GM23338 (cell line): ENCODE results near the gene DOCK7. TPM values are rescaled to one million over a fixed set of nuclear protein-coding genes. Genes with fewer than 3 reads are reported as not detected.

Experiments used
- ATAC-seq: fragments of 200-7000 bp; cut with Tn5 transposase; 3 replicates; pipeline ENCODE4 v1.9.1; 2020
- DNase-seq: peaks from one replicate; pipeline ENCODE4 v3.0.0-alpha.2; 2015; ENCODE audit warnings: low spot score
- H2AFZ ChIP-seq: fragments of 200-600 bp; sonication (generic); 2 replicates; pipeline ENCODE4 v1.8.0; 2016; ENCODE audit warnings: antibody characterized with exemption, mild to moderate bottlenecking, moderate library complexity
- H3F3A ChIP-seq: fragments of 200-600 bp; sonication (generic); replicated peaks from 2 replicates; pipeline ENCODE4 v1.8.0; 2017; ENCODE audit warnings: antibody characterized with exemption, mixed run types, low read depth
- H3K27ac ChIP-seq: fragments of 200-600 bp; sonication (generic); 2 replicates; pipeline ENCODE4 v1.6.1; 2016; ENCODE audit warnings: low read depth
- H3K27me3 ChIP-seq: fragments of 200-600 bp; sonication (generic); 2 replicates; pipeline ENCODE4 v1.8.0; 2016; ENCODE audit warnings: mild to moderate bottlenecking, mixed run types, moderate library complexity; ENCODE audit not compliant: insufficient read depth
- H3K36me3 ChIP-seq: fragments of 200-600 bp; sonication (generic); 2 replicates; pipeline ENCODE4 v1.8.0; 2016; ENCODE audit warnings: mild to moderate bottlenecking; ENCODE audit not compliant: insufficient read depth
- H3K4me1 ChIP-seq: fragments of 200-600 bp; sonication (generic); 2 replicates; pipeline ENCODE4 v1.8.0; 2016; ENCODE audit warnings: mild to moderate bottlenecking, moderate library complexity; ENCODE audit not compliant: insufficient read depth
- H3K4me2 ChIP-seq: fragments of 200-600 bp; sonication (generic); 2 replicates; pipeline ENCODE4 v1.7.1; 2017; ENCODE audit warnings: mixed run types
- H3K4me3 ChIP-seq: fragments of 200-600 bp; sonication (generic); 2 replicates; pipeline ENCODE4 v1.6.1; 2016; ENCODE audit warnings: mixed run types
- H3K79me2 ChIP-seq: fragments of 200-600 bp; sonication (generic); replicated peaks from 2 replicates; pipeline ENCODE4 v1.8.0; 2017; ENCODE audit warnings: mild to moderate bottlenecking; ENCODE audit not compliant: insufficient read depth
- H3K9me2 ChIP-seq: fragments of 200-600 bp; sonication (generic); 2 replicates; pipeline ENCODE4 v1.8.0; 2017; ENCODE audit not compliant: insufficient read depth
- H4K20me1 ChIP-seq: fragments of 200-600 bp; sonication (generic); replicated peaks from 2 replicates; pipeline ENCODE4 v1.8.0; 2017; ENCODE audit warnings: mild to moderate bottlenecking; ENCODE audit not compliant: insufficient read depth
- H3K27ac Mint-ChIP-seq: 2 replicates; pipeline ENCODE4 v1.8.0; 2020; ENCODE audit warnings: inconsistent platforms, mild to moderate bottlenecking, moderate library complexity, mixed read lengths
- H3K27me3 Mint-ChIP-seq: 3 replicates; pipeline ENCODE4 v1.8.0; 2022; ENCODE audit warnings: low read depth, mild to moderate bottlenecking, moderate library complexity, mixed read lengths, inconsistent platforms; ENCODE audit not compliant: insufficient read depth, poor library complexity
- H3K36me3 Mint-ChIP-seq: 3 replicates; pipeline ENCODE4 v1.8.0; 2021; ENCODE audit warnings: low read depth, mild to moderate bottlenecking, inconsistent platforms, moderate library complexity, mixed read lengths
- H3K4me1 Mint-ChIP-seq: 3 replicates; pipeline ENCODE4 v1.8.0; 2020; ENCODE audit warnings: mild to moderate bottlenecking, inconsistent platforms, mixed read lengths
- H3K4me3 Mint-ChIP-seq: 3 replicates; pipeline ENCODE4 v1.8.0; 2021; ENCODE audit warnings: moderate library complexity, mild to moderate bottlenecking, inconsistent platforms, mixed read lengths
- H3K9me3 Mint-ChIP-seq: 3 replicates; pipeline ENCODE4 v1.8.0; 2020; ENCODE audit warnings: moderate library complexity, mild to moderate bottlenecking, inconsistent platforms, mixed read lengths
- EZH2phosphoT487 ChIP-seq: fragments of 200-600 bp; sonication (generic); IDR thresholded peaks from one replicate; pipeline ENCODE4 v1.8.1; 2018; ENCODE audit warnings: antibody characterized with exemption; ENCODE audit not compliant: unreplicated experiment
- JUNB ChIP-seq: IDR thresholded peaks from one replicate; pipeline ENCODE4 v1.6.1; 2016; ENCODE audit warnings: antibody characterized with exemption; ENCODE audit not compliant: unreplicated experiment
- NANOG ChIP-seq: IDR thresholded peaks from 2 replicates; pipeline ENCODE4 v1.6.1; 2016; ENCODE audit warnings: antibody characterized with exemption, borderline replicate concordance
- POLR2AphosphoS5 ChIP-seq: IDR thresholded peaks from 2 replicates; pipeline ENCODE4 v1.6.1; 2016; ENCODE audit warnings: antibody characterized with exemption, low read depth
- STAT1 ChIP-seq: IDR thresholded peaks from one replicate; pipeline ENCODE4 v1.6.1; 2016; ENCODE audit warnings: antibody characterized with exemption; ENCODE audit not compliant: unreplicated experiment
- polyA plus RNA-seq: library from polyadenylated mRNA; unstranded; fragments of >200 nt; fragmentation: Nextera tagmentation; extraction: Ambion mirVana; gene quantifications from 2 replicates; pipeline ENCODE4 v1.2.1, GENCODE V29; 2016
- total RNA-seq: library from RNA; depleted of rRNA; stranded (reverse); fragments of >200 nt; shearing (Covaris generic); gene quantifications from 2 replicates; pipeline ENCODE4 v1.2.3, GENCODE V29; 2014
- TF ChIP-seq, protein P1 (sequence below), 2 experiments: fragments of 200-600 bp in 1 of 2; sonication (generic) in 1 of 2; conservative IDR thresholded peaks; 2 replicates each; pipeline versions ENCODE4 v1.5.1 to v1.6.1; 2016 to 2017; ENCODE audit warnings: antibody characterized with exemption in 2 of 2, low read depth in 2 of 2, mild to moderate bottlenecking in 2 of 2, moderate library complexity in 1 of 2
- TF ChIP-seq, protein P2 (sequence below): fragments of 250-450 bp; sonication (Bioruptor Pico); IDR thresholded peaks from 2 replicates; pipeline ENCODE4 v1.5.0; 2020; ENCODE audit warnings: mild to moderate bottlenecking, moderate library complexity
- TF ChIP-seq, protein P3 (sequence below): IDR thresholded peaks from 2 replicates; pipeline ENCODE4 v1.6.1; 2016; ENCODE audit warnings: antibody characterized with exemption
- TF ChIP-seq, protein P4 (sequence below): IDR thresholded peaks from one replicate; pipeline ENCODE4 v1.6.1; 2018; ENCODE audit warnings: antibody characterized with exemption; ENCODE audit not compliant: unreplicated experiment

The DOCK7 gene
- total and polyA plus RNA-seq, 2 experiments from 2014 or later: 20.5 to 37.3 TPM

DNA sequence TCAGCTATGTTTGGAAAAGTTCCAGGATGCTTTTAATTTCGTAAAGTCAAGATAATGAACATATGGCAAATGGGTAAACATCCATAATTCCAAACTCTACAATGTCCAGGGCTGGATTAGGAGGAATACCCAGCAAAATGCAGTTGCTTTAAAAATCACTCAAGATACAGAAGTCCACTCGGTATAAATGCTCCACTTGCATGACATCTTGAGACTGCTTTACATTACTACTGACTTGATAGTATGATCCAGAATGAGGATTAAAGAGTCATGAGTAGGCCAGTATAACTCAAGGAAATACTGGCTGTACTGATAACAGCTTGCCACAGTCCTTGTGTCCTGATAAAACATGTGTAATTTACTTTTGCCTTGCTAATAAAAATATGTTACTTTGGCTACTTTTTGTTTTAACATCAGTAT is 149.1 kb downstream of the DOCK7 start:
- no peak for DNase-seq
- no peak overlapping the region for H3K27ac Mint-ChIP-seq
- Histone ChIP-seq H3K27ac (no peak overlapping the region), H3K36me3 (no peaks in the 10 kb centered on the region), H3K27me3 (no peaks in the 10 kb centered on the region), H4K20me1 (no peaks in the 10 kb centered on the region), H3K4me1 (peaks cover 25% of the 10 kb centered on the region), H3K9me2 (no peaks in the 10 kb centered on the region), H2AFZ (no peak overlapping the region), H3K4me3 (no peak overlapping the region), H3K4me2 (no peak overlapping the region), H3K79me2 (no peaks in the 10 kb centered on the region), H3F3A (no peaks in the 10 kb centered on the region)
- TF ChIP-seq, protein P1, sequence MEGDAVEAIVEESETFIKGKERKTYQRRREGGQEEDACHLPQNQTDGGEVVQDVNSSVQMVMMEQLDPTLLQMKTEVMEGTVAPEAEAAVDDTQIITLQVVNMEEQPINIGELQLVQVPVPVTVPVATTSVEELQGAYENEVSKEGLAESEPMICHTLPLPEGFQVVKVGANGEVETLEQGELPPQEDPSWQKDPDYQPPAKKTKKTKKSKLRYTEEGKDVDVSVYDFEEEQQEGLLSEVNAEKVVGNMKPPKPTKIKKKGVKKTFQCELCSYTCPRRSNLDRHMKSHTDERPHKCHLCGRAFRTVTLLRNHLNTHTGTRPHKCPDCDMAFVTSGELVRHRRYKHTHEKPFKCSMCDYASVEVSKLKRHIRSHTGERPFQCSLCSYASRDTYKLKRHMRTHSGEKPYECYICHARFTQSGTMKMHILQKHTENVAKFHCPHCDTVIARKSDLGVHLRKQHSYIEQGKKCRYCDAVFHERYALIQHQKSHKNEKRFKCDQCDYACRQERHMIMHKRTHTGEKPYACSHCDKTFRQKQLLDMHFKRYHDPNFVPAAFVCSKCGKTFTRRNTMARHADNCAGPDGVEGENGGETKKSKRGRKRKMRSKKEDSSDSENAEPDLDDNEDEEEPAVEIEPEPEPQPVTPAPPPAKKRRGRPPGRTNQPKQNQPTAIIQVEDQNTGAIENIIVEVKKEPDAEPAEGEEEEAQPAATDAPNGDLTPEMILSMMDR (conservative IDR thresholded peaks at IDR 0.05; ENCODE audit: low read depth in 2 of 2): no peak
- TF ChIP-seq JUNB: no peak
- no peak for TF ChIP-seq POLR2AphosphoS5
- TF ChIP-seq, protein P2, sequence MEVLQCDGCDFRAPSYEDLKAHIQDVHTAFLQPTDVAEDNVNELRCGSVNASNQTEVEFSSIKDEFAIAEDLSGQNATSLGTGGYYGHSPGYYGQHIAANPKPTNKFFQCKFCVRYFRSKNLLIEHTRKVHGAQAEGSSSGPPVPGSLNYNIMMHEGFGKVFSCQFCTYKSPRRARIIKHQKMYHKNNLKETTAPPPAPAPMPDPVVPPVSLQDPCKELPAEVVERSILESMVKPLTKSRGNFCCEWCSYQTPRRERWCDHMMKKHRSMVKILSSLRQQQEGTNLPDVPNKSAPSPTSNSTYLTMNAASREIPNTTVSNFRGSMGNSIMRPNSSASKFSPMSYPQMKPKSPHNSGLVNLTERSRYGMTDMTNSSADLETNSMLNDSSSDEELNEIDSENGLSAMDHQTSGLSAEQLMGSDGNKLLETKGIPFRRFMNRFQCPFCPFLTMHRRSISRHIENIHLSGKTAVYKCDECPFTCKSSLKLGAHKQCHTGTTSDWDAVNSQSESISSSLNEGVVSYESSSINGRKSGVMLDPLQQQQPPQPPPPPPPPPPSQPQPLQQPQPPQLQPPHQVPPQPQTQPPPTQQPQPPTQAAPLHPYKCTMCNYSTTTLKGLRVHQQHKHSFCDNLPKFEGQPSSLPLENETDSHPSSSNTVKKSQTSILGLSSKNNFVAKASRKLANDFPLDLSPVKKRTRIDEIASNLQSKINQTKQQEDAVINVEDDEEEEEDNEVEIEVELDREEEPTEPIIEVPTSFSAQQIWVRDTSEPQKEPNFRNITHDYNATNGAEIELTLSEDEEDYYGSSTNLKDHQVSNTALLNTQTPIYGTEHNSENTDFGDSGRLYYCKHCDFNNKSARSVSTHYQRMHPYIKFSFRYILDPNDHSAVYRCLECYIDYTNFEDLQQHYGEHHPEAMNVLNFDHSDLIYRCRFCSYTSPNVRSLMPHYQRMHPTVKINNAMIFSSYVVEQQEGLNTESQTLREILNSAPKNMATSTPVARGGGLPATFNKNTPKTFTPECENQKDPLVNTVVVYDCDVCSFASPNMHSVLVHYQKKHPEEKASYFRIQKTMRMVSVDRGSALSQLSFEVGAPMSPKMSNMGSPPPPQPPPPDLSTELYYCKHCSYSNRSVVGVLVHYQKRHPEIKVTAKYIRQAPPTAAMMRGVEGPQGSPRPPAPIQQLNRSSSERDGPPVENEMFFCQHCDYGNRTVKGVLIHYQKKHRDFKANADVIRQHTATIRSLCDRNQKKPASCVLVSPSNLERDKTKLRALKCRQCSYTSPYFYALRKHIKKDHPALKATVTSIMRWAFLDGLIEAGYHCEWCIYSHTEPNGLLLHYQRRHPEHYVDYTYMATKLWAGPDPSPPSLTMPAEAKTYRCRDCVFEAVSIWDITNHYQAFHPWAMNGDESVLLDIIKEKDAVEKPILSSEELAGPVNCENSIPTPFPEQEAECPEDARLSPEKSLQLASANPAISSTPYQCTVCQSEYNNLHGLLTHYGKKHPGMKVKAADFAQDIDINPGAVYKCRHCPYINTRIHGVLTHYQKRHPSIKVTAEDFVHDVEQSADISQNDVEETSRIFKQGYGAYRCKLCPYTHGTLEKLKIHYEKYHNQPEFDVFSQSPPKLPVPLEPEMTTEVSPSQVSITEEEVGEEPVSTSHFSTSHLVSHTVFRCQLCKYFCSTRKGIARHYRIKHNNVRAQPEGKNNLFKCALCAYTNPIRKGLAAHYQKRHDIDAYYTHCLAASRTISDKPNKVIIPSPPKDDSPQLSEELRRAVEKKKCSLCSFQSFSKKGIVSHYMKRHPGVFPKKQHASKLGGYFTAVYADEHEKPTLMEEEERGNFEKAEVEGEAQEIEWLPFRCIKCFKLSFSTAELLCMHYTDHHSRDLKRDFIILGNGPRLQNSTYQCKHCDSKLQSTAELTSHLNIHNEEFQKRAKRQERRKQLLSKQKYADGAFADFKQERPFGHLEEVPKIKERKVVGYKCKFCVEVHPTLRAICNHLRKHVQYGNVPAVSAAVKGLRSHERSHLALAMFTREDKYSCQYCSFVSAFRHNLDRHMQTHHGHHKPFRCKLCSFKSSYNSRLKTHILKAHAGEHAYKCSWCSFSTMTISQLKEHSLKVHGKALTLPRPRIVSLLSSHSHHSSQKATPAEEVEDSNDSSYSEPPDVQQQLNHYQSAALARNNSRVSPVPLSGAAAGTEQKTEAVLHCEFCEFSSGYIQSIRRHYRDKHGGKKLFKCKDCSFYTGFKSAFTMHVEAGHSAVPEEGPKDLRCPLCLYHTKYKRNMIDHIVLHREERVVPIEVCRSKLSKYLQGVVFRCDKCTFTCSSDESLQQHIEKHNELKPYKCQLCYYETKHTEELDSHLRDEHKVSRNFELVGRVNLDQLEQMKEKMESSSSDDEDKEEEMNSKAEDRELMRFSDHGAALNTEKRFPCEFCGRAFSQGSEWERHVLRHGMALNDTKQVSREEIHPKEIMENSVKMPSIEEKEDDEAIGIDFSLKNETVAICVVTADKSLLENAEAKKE (CRISPR knock-in tag): no peak
- TF ChIP-seq, protein P3, sequence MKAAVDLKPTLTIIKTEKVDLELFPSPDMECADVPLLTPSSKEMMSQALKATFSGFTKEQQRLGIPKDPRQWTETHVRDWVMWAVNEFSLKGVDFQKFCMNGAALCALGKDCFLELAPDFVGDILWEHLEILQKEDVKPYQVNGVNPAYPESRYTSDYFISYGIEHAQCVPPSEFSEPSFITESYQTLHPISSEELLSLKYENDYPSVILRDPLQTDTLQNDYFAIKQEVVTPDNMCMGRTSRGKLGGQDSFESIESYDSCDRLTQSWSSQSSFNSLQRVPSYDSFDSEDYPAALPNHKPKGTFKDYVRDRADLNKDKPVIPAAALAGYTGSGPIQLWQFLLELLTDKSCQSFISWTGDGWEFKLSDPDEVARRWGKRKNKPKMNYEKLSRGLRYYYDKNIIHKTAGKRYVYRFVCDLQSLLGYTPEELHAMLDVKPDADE: no peak
- TF ChIP-seq, protein P4, sequence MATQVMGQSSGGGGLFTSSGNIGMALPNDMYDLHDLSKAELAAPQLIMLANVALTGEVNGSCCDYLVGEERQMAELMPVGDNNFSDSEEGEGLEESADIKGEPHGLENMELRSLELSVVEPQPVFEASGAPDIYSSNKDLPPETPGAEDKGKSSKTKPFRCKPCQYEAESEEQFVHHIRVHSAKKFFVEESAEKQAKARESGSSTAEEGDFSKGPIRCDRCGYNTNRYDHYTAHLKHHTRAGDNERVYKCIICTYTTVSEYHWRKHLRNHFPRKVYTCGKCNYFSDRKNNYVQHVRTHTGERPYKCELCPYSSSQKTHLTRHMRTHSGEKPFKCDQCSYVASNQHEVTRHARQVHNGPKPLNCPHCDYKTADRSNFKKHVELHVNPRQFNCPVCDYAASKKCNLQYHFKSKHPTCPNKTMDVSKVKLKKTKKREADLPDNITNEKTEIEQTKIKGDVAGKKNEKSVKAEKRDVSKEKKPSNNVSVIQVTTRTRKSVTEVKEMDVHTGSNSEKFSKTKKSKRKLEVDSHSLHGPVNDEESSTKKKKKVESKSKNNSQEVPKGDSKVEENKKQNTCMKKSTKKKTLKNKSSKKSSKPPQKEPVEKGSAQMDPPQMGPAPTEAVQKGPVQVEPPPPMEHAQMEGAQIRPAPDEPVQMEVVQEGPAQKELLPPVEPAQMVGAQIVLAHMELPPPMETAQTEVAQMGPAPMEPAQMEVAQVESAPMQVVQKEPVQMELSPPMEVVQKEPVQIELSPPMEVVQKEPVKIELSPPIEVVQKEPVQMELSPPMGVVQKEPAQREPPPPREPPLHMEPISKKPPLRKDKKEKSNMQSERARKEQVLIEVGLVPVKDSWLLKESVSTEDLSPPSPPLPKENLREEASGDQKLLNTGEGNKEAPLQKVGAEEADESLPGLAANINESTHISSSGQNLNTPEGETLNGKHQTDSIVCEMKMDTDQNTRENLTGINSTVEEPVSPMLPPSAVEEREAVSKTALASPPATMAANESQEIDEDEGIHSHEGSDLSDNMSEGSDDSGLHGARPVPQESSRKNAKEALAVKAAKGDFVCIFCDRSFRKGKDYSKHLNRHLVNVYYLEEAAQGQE: no peak
- no peak for TF ChIP-seq NANOG
- TF ChIP-seq EZH2phosphoT487: no peak
- TF ChIP-seq STAT1: no peak
- peaks cover 21% of the 10 kb centered on the region for H3K4me1 Mint-ChIP-seq
- no peaks in the 10 kb centered on the region for H3K9me3 Mint-ChIP-seq
- peaks cover 2% of the 10 kb centered on the region for H3K27me3 Mint-ChIP-seq
- no peaks in the 10 kb centered on the region for H3K36me3 Mint-ChIP-seq
- ATAC-seq: no peak
- no peak overlapping the region for H3K4me3 Mint-ChIP-seq
